ENCODE measurements around the gene SLC39A9. TPM values are rescaled to one million over a fixed set of nuclear protein-coding genes. Genes with fewer than 3 reads are reported as not detected.

SLC39A9 gene
- total RNA-seq, 4 donors from 2014 or later, result 37.6 to 46.3 (median 42.3) TPM

- H3K27me3 ChIP-seq, result peaks cover 0 to 56% (median 29%) of the 10 kb centered on the region in 4 donors
- WGBS, result 72% methylated on average over 4 of the region's 4 CpGs
Observed at GRCh38 chr14:69487771-69488170, 89.3 kb downstream of the SLC39A9 start.

GRCh38 chr14:69489495-69489894 is 91.0 kb downstream of the SLC39A9 start:
- no peak for DNase-seq (ENCODE audit: extremely low spot score)
- intact Hi-C loops (cut with DNase I), result no loop called here
- TF ChIP-seq EP300 (IDR thresholded peaks at IDR 0.05), result no peak
- TF ChIP-seq POLR2A (IDR thresholded peaks at IDR 0.05; ENCODE audit: low read depth), result no peak
- no peak for TF ChIP-seq POLR2AphosphoS5 (IDR thresholded peaks at IDR 0.05)
- no peak for TF ChIP-seq CTCF (IDR thresholded peaks at IDR 0.05)
- Histone ChIP-seq H3K27ac (replicated peaks in 1 of 4) (no peak overlapping the region), H3K27me3 (peaks cover 0 to 41% (median 21%) of the 10 kb centered on the region in 4 donors), H3K4me1 (peaks cover 5 to 9% (median 7%) of the 10 kb centered on the region in 4 donors), H3K9me3 (no peaks in the 10 kb centered on the region), H3K36me3 (no peaks in the 10 kb centered on the region), H3K4me3 (no peak overlapping the region)

More at GRCh38 chr14:69487771-69488170, 89.3 kb downstream of the SLC39A9 start:
- no peak for TF ChIP-seq EP300 (IDR thresholded peaks at IDR 0.05)
- TF ChIP-seq CTCF (IDR thresholded peaks at IDR 0.05), result no peak
- TF ChIP-seq POLR2AphosphoS5 (IDR thresholded peaks at IDR 0.05), result no peak
- intact Hi-C loops (cut with DNase I), result no loop called here
- H3K4me3 ChIP-seq, result no peak overlapping the region
- no peak for DNase-seq (ENCODE audit: extremely low spot score)
- peaks cover 14 to 21% (median 20%) of the 10 kb centered on the region in 4 donors for H3K4me1 ChIP-seq
- no peak overlapping the region for H3K27ac ChIP-seq (replicated peaks in 1 of 4)
- H3K9me3 ChIP-seq, result no peaks in the 10 kb centered on the region
- H3K36me3 ChIP-seq, result no peaks in the 10 kb centered on the region

GRCh38 chr14:69490219-69490918 is 91.9 kb downstream of the SLC39A9 start:
- TF ChIP-seq EP300 (IDR thresholded peaks at IDR 0.05) (no peak), POLR2A (IDR thresholded peaks at IDR 0.05; ENCODE audit: low read depth) (no peak), POLR2AphosphoS5 (IDR thresholded peaks at IDR 0.05) (no peak), CTCF (IDR thresholded peaks at IDR 0.05) (no peak)
- Histone ChIP-seq H3K27me3 (peaks cover 0 to 35% (median 13%) of the 10 kb centered on the region in 4 donors), H3K27ac (replicated peaks in 1 of 4) (no peak overlapping the region), H3K4me1 (peaks cover 0 to under 1% (median 0%) of the 10 kb centered on the region in 4 donors), H3K36me3 (no peaks in the 10 kb centered on the region), H3K4me3 (no peak overlapping the region), H3K9me3 (no peaks in the 10 kb centered on the region)
- 78% methylated on average over 5 of the region's 7 CpGs for WGBS
- DNase-seq (ENCODE audit: extremely low spot score), result no peak
- intact Hi-C loops (cut with DNase I), result no loop called here

- Histone ChIP-seq H3K4me3 (no peak overlapping the region), H3K4me1 (no peaks in the 10 kb centered on the region), H3K36me3 (no peaks in the 10 kb centered on the region), H3K27ac (replicated peaks in 1 of 4) (no peak overlapping the region), H3K27me3 (peaks cover 0 to 35% (median 6%) of the 10 kb centered on the region in 4 donors), H3K9me3 (no peaks in the 10 kb centered on the region)
- intact Hi-C loops (cut with DNase I), result no loop called here
- DNase-seq (ENCODE audit: extremely low spot score), result no peak
- TF ChIP-seq POLR2A (IDR thresholded peaks at IDR 0.05; ENCODE audit: low read depth) (no peak), CTCF (IDR thresholded peaks at IDR 0.05) (no peak), EP300 (IDR thresholded peaks at IDR 0.05) (no peak), POLR2AphosphoS5 (IDR thresholded peaks at IDR 0.05) (no peak)
- WGBS, result 85% methylated on average over 3 of the region's 3 CpGs
Observed at GRCh38 chr14:69491193-69491592, 92.7 kb downstream of the SLC39A9 start.
